IPS-11a (cell line): ENCODE results near the gene CD276.

ENCODE experiments used
- H3K4me3 ChIP-seq: one replicate; pipeline ENCODE4 v1.5.1; 2013; ENCODE audit warnings: low read depth, low read length, control low read depth

CD276 gene

GRCh38 chr15:73746883-73747282 lies 62.7 kb downstream of the CD276 start:
- H3K4me3 ChIP-seq = no peak overlapping the region

GRCh38 chr15:73747847-73748590 lies 63.8 kb downstream of the CD276 start:
- H3K4me3 ChIP-seq = no peak overlapping the region

- H3K4me3 ChIP-seq = no peak overlapping the region
Observed at GRCh38 chr15:73748730-73749129, 64.5 kb downstream of the CD276 start.

GRCh38 chr15:73749533-73749932 lies 65.3 kb downstream of the CD276 start:
- no peak overlapping the region for H3K4me3 ChIP-seq

- no peak overlapping the region for H3K4me3 ChIP-seq
Observed at GRCh38 chr15:73749971-73750370, 65.8 kb downstream of the CD276 start.

- no peak overlapping the region for H3K4me3 ChIP-seq
Observed at GRCh38 chr15:73750438-73750837, 66.3 kb downstream of the CD276 start.

- no peak overlapping the region for H3K4me3 ChIP-seq
Observed at GRCh38 chr15:73750951-73751350, 66.8 kb downstream of the CD276 start.

GRCh38 chr15:73751511-73751898 lies 67.3 kb downstream of the CD276 start:
- peak overlapping the region; percentile 41 for H3K4me3 ChIP-seq

- H3K4me3 ChIP-seq = peak overlapping the region; percentile 41
Observed at GRCh38 chr15:73751899-73752805, 68.0 kb downstream of the CD276 start.

GRCh38 chr15:73752806-73753193 lies 68.6 kb downstream of the CD276 start:
- H3K4me3 ChIP-seq = peak overlapping the region; percentile 38

GRCh38 chr15:73753250-73754130 lies 69.3 kb downstream of the CD276 start, which contains the start of gene INSYN1:
TSS of gene INSYN1 (minus strand) at chr15:73753351. CDS start at chr15:73751130, 2,221 bp downstream.
- peak within 1 kb of the TSS; percentile 38 for H3K4me3 ChIP-seq

GRCh38 chr15:73754461-73754860 lies 70.3 kb downstream of the CD276 start:
- H3K4me3 ChIP-seq = no peak overlapping the region

GRCh38 chr15:73755481-73755880 lies 71.3 kb downstream of the CD276 start:
- no peak overlapping the region for H3K4me3 ChIP-seq

- H3K4me3 ChIP-seq = no peak overlapping the region
Observed at GRCh38 chr15:73755946-73756345, 71.8 kb downstream of the CD276 start.

- no peak overlapping the region for H3K4me3 ChIP-seq
Observed at GRCh38 chr15:73756390-73756789, 72.2 kb downstream of the CD276 start.

GRCh38 chr15:73756947-73757513 lies 72.8 kb downstream of the CD276 start:
- no peak overlapping the region for H3K4me3 ChIP-seq

- H3K4me3 ChIP-seq = no peak overlapping the region
Observed at GRCh38 chr15:73757571-73757970, 73.4 kb downstream of the CD276 start.

- H3K4me3 ChIP-seq = no peak overlapping the region
Observed at GRCh38 chr15:73758461-73758860, 74.3 kb downstream of the CD276 start.

GRCh38 chr15:73760330-73761329 lies 76.4 kb downstream of the CD276 start:
- no peak overlapping the region for H3K4me3 ChIP-seq
